WTC11 (cell line): ENCODE data around the gene SNX7.

Experiments
- ATF3 ChIP-seq: sonication (generic); formaldehyde crosslinking; conservative IDR thresholded peaks from 2 replicates; pipeline ENCODE4 v1.8.1; 2022; ENCODE audit warnings: mild to moderate bottlenecking, missing genetic modification reagents
- CTCF ChIP-seq: fragments of 200-600 bp; IDR thresholded peaks from 2 replicates; pipeline ENCODE4 v1.8.0; 2022; ENCODE audit warnings: antibody characterized with exemption
- ELF4 ChIP-seq: sonication (generic); formaldehyde crosslinking; IDR thresholded peaks from 2 replicates; pipeline ENCODE4 v1.8.1; 2022; ENCODE audit warnings: low read depth, mild to moderate bottlenecking, moderate library complexity, missing genetic modification reagents
- JUN ChIP-seq: sonication (generic); formaldehyde crosslinking; IDR thresholded peaks from 2 replicates; pipeline ENCODE4 v1.8.0; 2023; ENCODE audit warnings: mild to moderate bottlenecking, missing genetic modification reagents

GRCh38 chr1:98737835-98738234 lies 76.3 kb downstream of the SNX7 start:
- TF ChIP-seq JUN: no peak
- no peak for TF ChIP-seq CTCF
- TF ChIP-seq ATF3: no peak
- no peak for TF ChIP-seq ELF4
